ENCODE data around the gene CFAP97.
"Not testable (repeated sequence)": the region's sequence is repeated elsewhere in the genome, so short reads cannot be mapped to it uniquely, and the experiment has no call there.

The CFAP97 gene

DNA sequence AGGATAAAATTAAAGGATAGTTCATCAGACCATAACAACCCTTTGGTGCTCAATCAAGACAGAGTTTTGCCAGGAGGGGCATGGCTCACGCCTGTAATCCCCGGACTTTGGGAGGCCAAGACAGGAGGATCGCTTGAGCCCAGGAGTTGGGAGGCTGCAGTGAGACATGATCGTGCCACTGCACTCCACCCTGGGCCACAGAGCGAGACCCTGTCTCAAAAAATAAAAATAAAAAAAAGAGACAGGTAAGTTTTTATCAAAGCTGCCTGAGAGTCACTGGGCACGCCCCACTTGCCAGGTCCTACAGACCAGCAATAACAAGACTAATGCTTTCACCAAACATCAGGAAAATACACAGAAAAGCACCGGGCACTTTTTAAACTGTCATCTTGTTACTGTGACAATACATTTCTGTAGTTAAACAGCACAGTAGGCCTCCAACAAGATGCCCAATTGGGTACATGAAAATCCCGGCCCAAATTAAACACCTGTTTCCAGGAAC is 765 bp downstream of the CFAP97 start:
- Histone ChIP-seq H3K79me2 (no peaks in the 10 kb centered on the region), H2AFZ (peak overlapping the region; percentile 92), H3K9ac (no peak overlapping the region), H3K4me2 (ENCODE audit: low read length) (peak overlapping the region; percentile 70), H3K36me3 (ENCODE audit: control insufficient read depth, insufficient read depth, low read length) (no peaks in the 10 kb centered on the region), H3K27ac (peak overlapping the region; percentile 90), H3K27me3 (ENCODE audit: control insufficient read depth, insufficient read depth, low read length) (no peaks in the 10 kb centered on the region), H3K4me1 (peaks cover 9% of the 10 kb centered on the region), H3K9me3 (ENCODE audit: control insufficient read depth, low read length) (no peaks in the 10 kb centered on the region), H3K4me3 (ENCODE audit: low read depth, low read length) (peak overlapping the region; percentile 57)
- TF ChIP-seq, protein P1, sequence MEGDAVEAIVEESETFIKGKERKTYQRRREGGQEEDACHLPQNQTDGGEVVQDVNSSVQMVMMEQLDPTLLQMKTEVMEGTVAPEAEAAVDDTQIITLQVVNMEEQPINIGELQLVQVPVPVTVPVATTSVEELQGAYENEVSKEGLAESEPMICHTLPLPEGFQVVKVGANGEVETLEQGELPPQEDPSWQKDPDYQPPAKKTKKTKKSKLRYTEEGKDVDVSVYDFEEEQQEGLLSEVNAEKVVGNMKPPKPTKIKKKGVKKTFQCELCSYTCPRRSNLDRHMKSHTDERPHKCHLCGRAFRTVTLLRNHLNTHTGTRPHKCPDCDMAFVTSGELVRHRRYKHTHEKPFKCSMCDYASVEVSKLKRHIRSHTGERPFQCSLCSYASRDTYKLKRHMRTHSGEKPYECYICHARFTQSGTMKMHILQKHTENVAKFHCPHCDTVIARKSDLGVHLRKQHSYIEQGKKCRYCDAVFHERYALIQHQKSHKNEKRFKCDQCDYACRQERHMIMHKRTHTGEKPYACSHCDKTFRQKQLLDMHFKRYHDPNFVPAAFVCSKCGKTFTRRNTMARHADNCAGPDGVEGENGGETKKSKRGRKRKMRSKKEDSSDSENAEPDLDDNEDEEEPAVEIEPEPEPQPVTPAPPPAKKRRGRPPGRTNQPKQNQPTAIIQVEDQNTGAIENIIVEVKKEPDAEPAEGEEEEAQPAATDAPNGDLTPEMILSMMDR (IDR thresholded peaks at IDR 0.05) = no peak

DNA sequence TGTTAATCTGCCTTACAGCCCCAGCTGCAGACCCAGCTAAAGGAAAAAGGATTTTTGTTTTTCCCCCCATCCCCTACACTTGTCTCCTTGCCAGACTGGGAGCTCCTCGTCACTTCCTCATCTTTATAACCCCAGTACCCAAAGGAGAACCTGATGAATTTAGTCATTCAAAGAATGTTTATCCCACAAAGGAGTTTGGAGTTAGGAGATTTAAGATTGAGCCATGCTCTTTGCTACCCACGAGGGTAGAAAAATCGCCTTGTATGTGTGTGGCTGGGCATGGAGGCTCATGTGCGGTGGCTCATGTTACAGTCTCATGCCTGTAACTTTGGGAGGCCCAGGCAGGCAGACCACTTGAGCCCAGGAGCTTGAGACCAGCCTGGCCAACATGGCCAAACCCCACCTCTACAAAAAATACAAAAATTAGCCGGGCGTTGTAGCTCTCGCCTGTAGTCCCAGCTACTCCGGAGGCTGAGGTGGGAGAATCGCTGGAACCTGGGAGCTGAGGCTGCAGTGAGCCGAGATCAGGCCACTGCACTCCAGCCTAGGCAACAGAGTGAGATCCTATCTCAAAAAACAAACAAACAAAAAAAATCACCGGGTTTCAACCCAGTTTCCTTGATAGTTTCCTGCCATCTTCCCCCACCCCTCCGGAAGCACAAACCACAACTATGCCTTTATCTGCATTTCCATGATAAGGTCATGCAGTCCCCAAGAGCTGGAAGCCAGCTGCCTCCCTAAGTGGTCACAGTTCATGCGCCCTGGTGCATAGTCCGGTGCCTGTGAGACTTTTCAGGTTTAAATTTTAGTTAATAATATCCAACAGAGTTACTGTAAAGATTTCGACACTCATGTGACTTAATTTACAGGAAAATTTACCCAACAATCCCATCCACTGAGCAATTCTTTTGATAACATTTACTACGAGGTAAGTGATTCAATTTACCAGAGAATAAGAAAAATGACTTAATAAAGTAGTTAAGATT is 1.5 kb downstream of the CFAP97 start:
- H3K4me1 ChIP-seq = peaks cover 9% of the 10 kb centered on the region
- no peak overlapping the region for H3K9ac ChIP-seq
- no peaks in the 10 kb centered on the region for H3K9me3 ChIP-seq (ENCODE audit: control insufficient read depth, low read length)
- TF ChIP-seq, protein P1 (IDR thresholded peaks at IDR 0.05) = no peak
- no peak overlapping the region for H3K4me2 ChIP-seq (ENCODE audit: low read length)
- H2AFZ ChIP-seq = peak overlapping the region; percentile 22
- H3K4me3 ChIP-seq (ENCODE audit: low read depth, low read length) = no peak overlapping the region
- no peaks in the 10 kb centered on the region for H3K36me3 ChIP-seq (ENCODE audit: control insufficient read depth, insufficient read depth, low read length)
- H3K79me2 ChIP-seq = no peaks in the 10 kb centered on the region
- peak overlapping the region; percentile 90 for H3K27ac ChIP-seq
- no peaks in the 10 kb centered on the region for H3K27me3 ChIP-seq (ENCODE audit: control insufficient read depth, insufficient read depth, low read length)

DNA sequence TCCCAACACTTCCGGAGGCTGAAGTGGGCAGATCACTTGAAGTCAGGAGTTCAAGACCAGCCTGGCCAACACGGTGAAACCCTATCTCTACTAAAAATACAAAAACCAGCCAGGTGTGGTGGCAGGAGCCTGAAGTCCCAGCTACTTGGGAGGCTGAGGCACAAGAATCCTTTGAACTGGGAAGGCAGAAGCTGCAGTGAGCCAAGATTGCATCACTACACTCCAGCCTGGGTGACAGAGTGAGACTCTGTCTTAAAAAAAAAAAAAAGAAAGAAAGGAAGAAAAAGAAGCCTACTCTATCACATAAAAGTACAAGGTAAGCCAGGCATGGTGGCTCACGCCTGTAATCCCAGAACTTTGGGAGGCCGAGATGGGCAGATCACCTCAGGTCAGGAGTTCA is 5.6 kb downstream of the CFAP97 start:
- not testable (repeated sequence) for H3K4me1 ChIP-seq; H3K27ac ChIP-seq; H3K4me3 ChIP-seq (ENCODE audit: low read depth, low read length)

DNA sequence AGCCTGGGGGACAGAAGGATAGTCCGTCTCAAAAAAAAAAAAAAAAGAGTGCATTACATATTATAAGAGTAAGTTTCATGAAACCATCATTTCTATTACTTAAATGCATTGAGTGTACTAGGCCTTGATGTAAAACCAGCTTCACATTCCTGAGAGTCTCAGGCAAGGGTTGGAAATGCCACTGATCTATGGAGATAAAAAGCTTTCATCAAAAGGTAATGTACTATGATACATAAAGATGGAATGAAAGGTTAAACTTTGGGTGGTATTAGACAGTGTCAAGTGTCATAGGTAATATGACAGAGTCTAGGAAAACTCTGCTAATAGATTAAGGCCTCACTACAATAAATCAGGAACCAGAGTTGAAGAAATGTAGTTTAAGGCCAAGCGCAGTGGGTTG is 7.4 kb downstream of the CFAP97 start:
- no peak overlapping the region for H3K27ac ChIP-seq
- H3K79me2 ChIP-seq = no peaks in the 10 kb centered on the region
- no peaks in the 10 kb centered on the region for H3K9me3 ChIP-seq (ENCODE audit: control insufficient read depth, low read length)
- TF ChIP-seq, protein P1 (IDR thresholded peaks at IDR 0.05) = no peak
- no peaks in the 10 kb centered on the region for H3K27me3 ChIP-seq (ENCODE audit: control insufficient read depth, insufficient read depth, low read length)
- no peaks in the 10 kb centered on the region for H3K36me3 ChIP-seq (ENCODE audit: control insufficient read depth, insufficient read depth, low read length)
- H3K9ac ChIP-seq = no peak overlapping the region
- no peak overlapping the region for H2AFZ ChIP-seq
- no peak overlapping the region for H3K4me3 ChIP-seq (ENCODE audit: low read depth, low read length)
- no peak overlapping the region for H3K4me2 ChIP-seq (ENCODE audit: low read length)
- no peaks in the 10 kb centered on the region for H3K4me1 ChIP-seq

More for the DNA sequence above, 5.6 kb downstream of the CFAP97 start:
- H3K36me3 ChIP-seq (ENCODE audit: control insufficient read depth, insufficient read depth, low read length); H3K9ac ChIP-seq; H3K9me3 ChIP-seq (ENCODE audit: control insufficient read depth, low read length); H3K4me2 ChIP-seq (ENCODE audit: low read length); H3K27me3 ChIP-seq (ENCODE audit: control insufficient read depth, insufficient read depth, low read length); H2AFZ ChIP-seq; H3K79me2 ChIP-seq: not testable (repeated sequence)

DNA sequence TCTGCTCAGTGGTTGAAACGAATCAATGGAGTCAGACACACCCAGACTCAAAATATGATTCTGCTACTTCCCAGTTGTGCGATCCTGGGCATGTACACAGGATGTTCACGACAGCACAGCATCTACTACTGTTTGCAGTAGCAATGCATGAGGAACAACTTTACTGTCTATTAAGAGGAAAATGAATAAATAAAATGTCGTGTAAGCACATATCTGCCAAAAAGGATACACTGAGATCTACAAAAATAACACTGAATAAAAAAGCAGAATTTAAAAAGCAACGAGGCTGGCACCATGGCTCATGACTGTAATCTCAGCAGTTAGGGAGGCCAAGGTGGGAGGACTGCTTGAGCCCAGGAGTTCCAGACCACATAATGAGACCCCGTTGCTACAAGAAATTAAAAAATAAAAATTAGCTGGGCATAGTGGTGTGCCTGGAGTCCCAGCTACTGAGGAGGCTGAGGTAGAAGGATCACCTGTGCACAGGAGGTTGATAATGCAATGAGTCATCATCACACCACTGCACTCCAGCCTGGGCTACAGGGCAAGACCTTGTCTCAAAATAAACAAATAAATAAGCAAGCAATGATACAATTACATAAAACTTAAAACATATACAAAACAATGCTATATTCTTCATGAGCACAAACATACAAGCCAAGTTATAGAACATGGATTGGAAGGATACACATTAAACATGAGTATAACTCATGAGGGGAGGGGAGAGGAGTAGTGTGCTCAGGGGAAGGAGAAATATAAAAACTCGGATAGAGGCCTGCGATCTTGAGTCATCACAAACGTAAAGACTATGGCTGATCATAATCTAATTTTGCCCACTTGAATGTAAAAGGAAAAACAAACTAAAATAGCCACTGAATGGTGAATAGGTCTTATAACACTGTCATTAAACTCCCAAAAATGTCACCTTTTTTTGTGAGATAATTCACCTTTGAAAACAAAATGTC is 8.6 kb downstream of the CFAP97 start:
- Histone ChIP-seq H3K9ac (no peak overlapping the region), H3K4me3 (ENCODE audit: low read depth, low read length) (no peak overlapping the region), H3K4me2 (ENCODE audit: low read length) (no peak overlapping the region), H3K36me3 (ENCODE audit: control insufficient read depth, insufficient read depth, low read length) (no peaks in the 10 kb centered on the region), H3K4me1 (no peaks in the 10 kb centered on the region), H2AFZ (no peak overlapping the region), H3K27ac (no peak overlapping the region), H3K79me2 (no peaks in the 10 kb centered on the region), H3K27me3 (ENCODE audit: control insufficient read depth, insufficient read depth, low read length) (no peaks in the 10 kb centered on the region), H3K9me3 (ENCODE audit: control insufficient read depth, low read length) (no peaks in the 10 kb centered on the region)
- TF ChIP-seq, protein P1 (IDR thresholded peaks at IDR 0.05) = no peak
